Astrocyte (in vitro differentiated cells and primary cell): Measurements from ENCODE around the gene PRPF31. TPM values are rescaled to one million over a fixed set of nuclear protein-coding genes. Genes with fewer than 3 reads are reported as not detected.

Experiments used
- DNase-seq: peaks from one replicate; pipeline ENCODE4 v3.0.0-alpha.2; 2010; ENCODE audit warnings: low read depth
- FAIRE-seq: peaks from 2 replicates; lab custom pipeline; 2011; peaks lifted over from hg19 to GRCh38; lab: Jason Lieb, UNC
- H2AFZ ChIP-seq: 2 replicates; pipeline ENCODE4 v1.6.0; 2012; ENCODE audit warnings: low read depth, low read length, inconsistent platforms
- H3K27ac ChIP-seq: 2 replicates; pipeline ENCODE4 v1.5.1; 2011; ENCODE audit warnings: low read depth, low read length, inconsistent platforms
- H3K27me3 ChIP-seq: 2 replicates; pipeline ENCODE4 v1.6.0; 2011; ENCODE audit warnings: low read length, inconsistent platforms; ENCODE audit not compliant: insufficient read depth
- H3K36me3 ChIP-seq: 2 replicates; pipeline ENCODE4 v1.5.1; 2011; ENCODE audit warnings: low read length, inconsistent platforms; ENCODE audit not compliant: insufficient read depth
- H3K4me1 ChIP-seq: 2 replicates; pipeline ENCODE4 v1.5.1; 2011; ENCODE audit warnings: low read length, inconsistent platforms; ENCODE audit not compliant: insufficient read depth
- H3K4me2 ChIP-seq: 2 replicates; pipeline ENCODE4 v1.6.0; 2012; ENCODE audit warnings: low read length, inconsistent platforms
- H3K4me3 ChIP-seq: 2 replicates; pipeline ENCODE4 v1.5.1; 2011; ENCODE audit warnings: low read depth, mild to moderate bottlenecking, low read length, inconsistent platforms; ENCODE audit not compliant: insufficient read depth
- H3K79me2 ChIP-seq: 2 replicates; pipeline ENCODE4 v1.6.0; 2012; ENCODE audit warnings: mild to moderate bottlenecking, low read length, inconsistent platforms; ENCODE audit not compliant: insufficient read depth
- H3K9ac ChIP-seq: 2 replicates; pipeline ENCODE4 v1.6.0; 2012; ENCODE audit warnings: mild to moderate bottlenecking, low read length, inconsistent platforms
- H3K9me3 ChIP-seq: 2 replicates; pipeline ENCODE4 v1.5.1; 2012; ENCODE audit warnings: low read depth, mild to moderate bottlenecking, low read length, inconsistent platforms; ENCODE audit not compliant: insufficient read depth
- H4K20me1 ChIP-seq: 2 replicates; pipeline ENCODE4 v1.6.0; 2012; ENCODE audit warnings: low read length, inconsistent platforms; ENCODE audit not compliant: insufficient read depth
- H3K27ac Mint-ChIP-seq: one replicate; pipeline ENCODE4 v1.8.0; 2021; ENCODE audit warnings: mild to moderate bottlenecking, mixed read lengths; ENCODE audit not compliant: unreplicated experiment
- H3K27me3 Mint-ChIP-seq: one replicate; pipeline ENCODE4 v1.8.0; 2021; ENCODE audit warnings: low read depth, mixed read lengths; ENCODE audit not compliant: unreplicated experiment
- H3K36me3 Mint-ChIP-seq: one replicate; pipeline ENCODE4 v1.8.0; 2021; ENCODE audit warnings: low read depth, mixed read lengths; ENCODE audit not compliant: unreplicated experiment
- H3K4me1 Mint-ChIP-seq: one replicate; pipeline ENCODE4 v1.8.0; 2021; ENCODE audit warnings: low read depth, mixed read lengths; ENCODE audit not compliant: unreplicated experiment
- H3K4me3 Mint-ChIP-seq: one replicate; pipeline ENCODE4 v1.8.0; 2021; ENCODE audit warnings: mild to moderate bottlenecking, moderate library complexity, mixed read lengths; ENCODE audit not compliant: unreplicated experiment
- H3K9me3 Mint-ChIP-seq: one replicate; pipeline ENCODE4 v1.8.0; 2021; ENCODE audit warnings: mild to moderate bottlenecking, mixed read lengths; ENCODE audit not compliant: unreplicated experiment
- EZH2 ChIP-seq: IDR thresholded peaks from 2 replicates; pipeline ENCODE4 v1.6.1; 2012; ENCODE audit warnings: mild to moderate bottlenecking, low read length, inconsistent platforms; ENCODE audit not compliant: insufficient read depth
- total RNA-seq: library from RNA; stranded (reverse); gene quantifications from 2 replicates; pipeline ENCODE4 v1.2.1, GENCODE V29; 2021
- TF ChIP-seq, protein P1 (sequence below): IDR thresholded peaks from 2 replicates; pipeline ENCODE4 v1.5.1; 2011; ENCODE audit warnings: low read depth, mild to moderate bottlenecking, inconsistent platforms, low read length, moderate library complexity; ENCODE audit not compliant: insufficient read depth

PRPF31 gene
- total RNA-seq, 1 donor from 2014 or later = 67.2 TPM

DNA sequence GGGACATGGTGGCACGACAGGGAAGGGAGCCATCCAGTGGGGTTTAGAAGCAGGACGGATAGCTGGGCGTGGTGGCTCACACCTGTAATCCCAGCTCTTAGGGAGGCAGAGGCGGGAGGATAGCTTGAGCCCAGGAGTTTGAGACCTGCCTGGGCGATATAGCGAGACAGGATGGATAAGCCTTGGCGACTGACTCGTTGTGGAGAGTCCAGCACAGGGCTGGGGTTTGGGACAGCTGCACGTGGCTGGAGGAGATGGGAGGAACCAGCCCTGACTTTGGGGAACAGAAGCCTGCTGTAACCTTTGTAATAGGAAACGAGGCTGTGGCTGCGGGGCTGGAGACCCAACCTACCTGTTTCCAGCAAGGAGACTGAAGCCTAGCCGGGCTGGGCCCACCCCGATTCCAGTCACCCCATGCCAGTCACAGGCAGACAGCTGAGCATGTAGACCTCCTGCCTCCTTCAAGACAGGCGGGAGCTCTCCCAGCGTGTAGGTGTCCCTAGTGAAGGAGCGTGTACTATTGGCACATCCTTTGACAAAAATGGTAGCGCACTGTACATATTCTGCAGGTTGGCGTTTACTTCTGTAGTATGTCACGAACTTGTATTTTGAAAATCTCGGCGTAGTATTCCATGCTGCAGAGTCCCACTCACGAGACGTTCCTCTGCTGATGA is 35.9 kb downstream of the PRPF31 start:
- H4K20me1 ChIP-seq = peaks cover 75% of the 10 kb centered on the region
- TF ChIP-seq, protein P1, sequence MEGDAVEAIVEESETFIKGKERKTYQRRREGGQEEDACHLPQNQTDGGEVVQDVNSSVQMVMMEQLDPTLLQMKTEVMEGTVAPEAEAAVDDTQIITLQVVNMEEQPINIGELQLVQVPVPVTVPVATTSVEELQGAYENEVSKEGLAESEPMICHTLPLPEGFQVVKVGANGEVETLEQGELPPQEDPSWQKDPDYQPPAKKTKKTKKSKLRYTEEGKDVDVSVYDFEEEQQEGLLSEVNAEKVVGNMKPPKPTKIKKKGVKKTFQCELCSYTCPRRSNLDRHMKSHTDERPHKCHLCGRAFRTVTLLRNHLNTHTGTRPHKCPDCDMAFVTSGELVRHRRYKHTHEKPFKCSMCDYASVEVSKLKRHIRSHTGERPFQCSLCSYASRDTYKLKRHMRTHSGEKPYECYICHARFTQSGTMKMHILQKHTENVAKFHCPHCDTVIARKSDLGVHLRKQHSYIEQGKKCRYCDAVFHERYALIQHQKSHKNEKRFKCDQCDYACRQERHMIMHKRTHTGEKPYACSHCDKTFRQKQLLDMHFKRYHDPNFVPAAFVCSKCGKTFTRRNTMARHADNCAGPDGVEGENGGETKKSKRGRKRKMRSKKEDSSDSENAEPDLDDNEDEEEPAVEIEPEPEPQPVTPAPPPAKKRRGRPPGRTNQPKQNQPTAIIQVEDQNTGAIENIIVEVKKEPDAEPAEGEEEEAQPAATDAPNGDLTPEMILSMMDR = no peak
- TF ChIP-seq EZH2 = no peak
- no peak overlapping the region for H3K9ac ChIP-seq
- peaks cover under 1% of the 10 kb centered on the region for H3K79me2 ChIP-seq
- peaks cover 45% of the 10 kb centered on the region for H3K36me3 ChIP-seq
- Mint-ChIP-seq H3K27ac (no peak overlapping the region), H3K9me3 (no peaks in the 10 kb centered on the region), H3K36me3 (peaks cover 21% of the 10 kb centered on the region), H3K27me3 (no peaks in the 10 kb centered on the region), H3K4me1 (peaks cover 5% of the 10 kb centered on the region), H3K4me3 (no peak overlapping the region)
- H3K27me3 ChIP-seq = no peaks in the 10 kb centered on the region
- H2AFZ ChIP-seq = no peak overlapping the region
- peaks cover 16% of the 10 kb centered on the region for H3K4me1 ChIP-seq
- no peak overlapping the region for H3K4me2 ChIP-seq
- DNase-seq (no peak), FAIRE-seq (no peak)
- H3K9me3 ChIP-seq = no peaks in the 10 kb centered on the region
- H3K4me3 ChIP-seq = no peak overlapping the region
- H3K27ac ChIP-seq = no peak overlapping the region

DNA sequence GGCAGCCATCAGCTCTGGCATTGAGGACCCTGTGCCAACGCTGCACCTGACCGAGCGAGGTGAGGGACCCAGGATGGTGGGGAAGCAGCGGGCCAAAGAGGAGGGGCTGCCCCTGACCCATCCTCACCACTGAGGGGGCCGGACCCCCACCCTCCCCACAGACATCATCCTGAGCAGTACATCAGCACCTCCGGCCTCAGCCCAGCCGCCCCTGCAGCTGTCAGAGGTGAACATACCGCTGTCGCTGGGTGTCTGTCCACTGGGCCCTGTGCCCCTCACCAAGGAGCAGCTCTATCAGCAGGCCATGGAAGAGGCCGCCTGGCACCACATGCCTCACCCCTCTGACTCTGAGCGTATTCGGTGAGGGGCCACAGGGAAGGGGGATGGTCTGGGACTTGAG is 36.7 kb downstream of the PRPF31 start:
- Histone ChIP-seq H3K9ac (no peak overlapping the region), H3K79me2 (peaks cover 7% of the 10 kb centered on the region), H4K20me1 (peaks cover 68% of the 10 kb centered on the region), H3K4me3 (no peak overlapping the region), H2AFZ (no peak overlapping the region), H3K27me3 (no peaks in the 10 kb centered on the region), H3K27ac (no peak overlapping the region), H3K36me3 (peaks cover 46% of the 10 kb centered on the region), H3K4me2 (no peak overlapping the region), H3K9me3 (no peaks in the 10 kb centered on the region), H3K4me1 (peaks cover 16% of the 10 kb centered on the region)
- no peak for DNase-seq
- peaks cover 5% of the 10 kb centered on the region for H3K4me1 Mint-ChIP-seq
- TF ChIP-seq, protein P1 = no peak
- no peak for TF ChIP-seq EZH2
- FAIRE-seq = no peak
- H3K27me3 Mint-ChIP-seq = no peaks in the 10 kb centered on the region
- no peak overlapping the region for H3K4me3 Mint-ChIP-seq
- no peak overlapping the region for H3K27ac Mint-ChIP-seq
- peaks cover 18% of the 10 kb centered on the region for H3K36me3 Mint-ChIP-seq
- no peaks in the 10 kb centered on the region for H3K9me3 Mint-ChIP-seq

DNA sequence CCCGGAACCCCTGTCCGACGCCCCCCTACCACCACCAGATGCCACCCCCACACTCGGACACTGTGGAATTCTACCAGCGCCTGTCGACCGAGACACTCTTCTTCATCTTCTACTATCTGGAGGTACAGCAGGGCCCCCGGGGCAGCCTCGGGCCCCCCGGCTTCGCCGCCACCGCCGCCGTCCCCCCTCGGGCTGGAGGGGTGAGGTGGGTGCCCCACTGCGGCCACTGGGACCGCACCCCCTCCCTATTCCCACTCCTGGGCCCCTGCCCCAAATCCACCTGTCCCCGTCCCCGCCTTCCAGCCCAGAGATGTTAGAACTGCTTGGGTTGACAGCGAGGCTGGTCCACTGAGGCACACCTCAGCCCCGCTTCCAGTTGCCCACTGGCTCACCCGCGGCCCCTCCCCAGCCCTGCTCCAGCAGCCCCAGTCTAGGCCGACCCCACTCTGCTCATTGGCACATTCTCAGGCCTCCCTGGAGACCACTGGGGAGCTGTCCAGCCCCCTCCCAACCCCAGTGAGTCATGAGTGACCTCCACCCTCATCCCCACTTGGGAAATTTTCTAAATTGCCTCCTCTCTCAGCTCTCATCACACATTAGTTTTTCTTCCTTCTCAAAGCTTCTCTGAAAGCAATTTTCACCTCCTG is 37.4 kb downstream of the PRPF31 start:
- no peak overlapping the region for H3K27ac ChIP-seq
- no peak for DNase-seq
- H3K4me2 ChIP-seq = no peak overlapping the region
- H3K27me3 Mint-ChIP-seq = no peaks in the 10 kb centered on the region
- peaks cover 14% of the 10 kb centered on the region for H3K36me3 Mint-ChIP-seq
- H3K4me1 Mint-ChIP-seq = peaks cover 5% of the 10 kb centered on the region
- no peak overlapping the region for H3K9ac ChIP-seq
- H2AFZ ChIP-seq = no peak overlapping the region
- peaks cover 62% of the 10 kb centered on the region for H4K20me1 ChIP-seq
- H3K4me3 ChIP-seq = no peak overlapping the region
- H3K4me1 ChIP-seq = peaks cover 16% of the 10 kb centered on the region
- no peaks in the 10 kb centered on the region for H3K9me3 ChIP-seq
- H3K4me3 Mint-ChIP-seq = peak overlapping the region; percentile 17
- H3K27me3 ChIP-seq = no peaks in the 10 kb centered on the region
- no peak for TF ChIP-seq EZH2
- TF ChIP-seq, protein P1 = no peak
- peaks cover 7% of the 10 kb centered on the region for H3K79me2 ChIP-seq
- no peak overlapping the region for H3K27ac Mint-ChIP-seq
- peaks cover 48% of the 10 kb centered on the region for H3K36me3 ChIP-seq
- FAIRE-seq = no peak
- H3K9me3 Mint-ChIP-seq = no peaks in the 10 kb centered on the region
